ENCODE measurements around the gene PDP2.

Gene PDP2

GRCh38 chr16:66880288-66881013 is at the start of gene PDP2:
PDP2 (plus strand) TSS chr16:66880515; CDS start chr16:66884285, 3,770 bp downstream.
- peak; percentile 84 for DNase-seq

GRCh38 chr16:66832190-66832589 is 48.1 kb upstream of the PDP2 start:
- DNase-seq, result no peak

DNA sequence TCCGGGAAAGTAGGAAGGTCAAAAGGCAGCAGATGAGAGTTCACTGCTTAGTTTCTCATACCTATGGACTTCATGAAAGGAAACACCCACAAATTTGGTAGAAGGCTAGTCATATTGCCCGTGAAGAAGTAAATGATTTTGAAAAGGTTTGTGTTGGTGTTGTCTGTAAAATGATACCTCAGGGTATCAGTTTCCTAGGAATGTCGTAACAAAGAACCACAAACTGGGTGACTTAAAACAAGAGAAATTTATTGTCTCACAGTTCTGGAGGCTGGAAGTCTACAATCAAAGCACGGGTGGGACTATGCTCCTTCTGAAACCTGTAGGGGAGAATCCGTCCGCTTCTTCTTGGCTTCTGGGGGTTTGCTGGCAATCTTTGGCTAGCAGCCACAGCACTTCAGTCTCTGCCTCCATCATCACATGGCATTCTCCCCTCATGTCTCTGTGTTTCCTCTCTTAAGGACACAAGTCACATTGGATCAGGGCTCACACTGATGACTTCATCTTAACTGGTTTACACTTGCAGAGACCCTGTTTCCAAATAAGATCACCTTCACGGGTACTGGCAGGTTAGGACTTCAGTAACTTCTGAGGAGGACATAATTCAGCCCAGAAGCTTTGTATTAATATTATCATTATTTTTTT is 47.5 kb upstream of the PDP2 start:
- no peak for DNase-seq

- DNase-seq, result no peak
Observed at GRCh38 chr16:66834746-66835145, 45.6 kb upstream of the PDP2 start.

DNA sequence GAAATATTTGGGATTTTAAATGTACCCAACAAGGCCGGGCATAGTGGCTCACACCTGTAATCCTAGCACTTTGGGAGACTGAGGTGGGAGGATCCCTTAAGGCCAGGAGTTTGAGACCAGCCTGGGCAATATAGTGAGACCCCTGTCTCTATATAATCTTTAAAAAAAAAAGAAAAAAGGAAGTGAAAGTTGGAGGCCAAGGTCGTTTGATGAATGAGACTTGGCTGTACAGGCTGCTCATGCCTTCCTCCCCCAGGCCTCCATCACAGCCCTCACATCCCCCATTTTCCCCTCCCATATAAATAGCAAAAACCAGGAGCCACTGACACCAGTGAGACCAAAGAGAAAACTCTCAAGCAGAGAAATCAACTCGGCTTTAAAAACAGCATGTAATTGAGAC is 39.4 kb upstream of the PDP2 start:
- no peak for DNase-seq

DNA sequence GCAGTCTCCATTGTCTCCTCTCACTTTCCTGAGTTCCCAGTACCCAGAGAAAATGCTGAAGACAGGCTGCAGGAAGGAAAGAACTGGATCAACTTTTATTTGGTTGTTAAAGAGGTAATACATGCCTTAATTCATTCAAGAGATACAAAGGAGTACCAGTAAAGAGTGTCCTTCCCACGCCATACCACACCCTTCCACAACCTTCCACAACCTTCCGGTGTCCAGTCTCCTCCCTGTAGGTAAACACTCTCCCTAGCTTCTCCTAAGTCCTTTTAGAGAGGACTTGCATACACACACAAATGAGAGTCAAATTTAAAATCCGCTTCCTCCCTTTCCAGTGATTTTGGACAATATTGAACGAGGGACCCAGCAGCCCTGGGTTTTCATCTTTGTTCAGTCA is 38.9 kb upstream of the PDP2 start:
- no peak for DNase-seq

GRCh38 chr16:66842765-66843164 is 37.5 kb upstream of the PDP2 start:
- no peak for DNase-seq

- DNase-seq, result no peak
Observed at GRCh38 chr16:66843191-66843590, 37.1 kb upstream of the PDP2 start.

DNA sequence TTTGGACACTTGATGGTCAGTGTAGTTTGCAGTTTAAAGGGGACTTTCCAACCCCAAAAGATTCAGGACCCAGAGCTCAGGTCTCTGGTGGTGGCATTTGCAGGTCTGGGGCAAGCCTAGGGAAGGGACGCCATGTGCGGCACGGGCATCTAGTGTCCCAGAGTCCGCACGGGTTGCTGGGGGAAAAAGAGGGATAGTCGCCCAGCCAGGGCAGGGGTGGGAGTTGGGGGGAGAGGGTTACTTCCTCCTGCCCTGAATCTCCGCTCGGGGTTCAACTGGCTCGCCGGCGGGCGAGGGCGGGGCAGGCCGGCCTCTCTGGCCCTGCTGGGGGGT is 36.3 kb upstream of the PDP2 start:
- no peak for DNase-seq

DNA sequence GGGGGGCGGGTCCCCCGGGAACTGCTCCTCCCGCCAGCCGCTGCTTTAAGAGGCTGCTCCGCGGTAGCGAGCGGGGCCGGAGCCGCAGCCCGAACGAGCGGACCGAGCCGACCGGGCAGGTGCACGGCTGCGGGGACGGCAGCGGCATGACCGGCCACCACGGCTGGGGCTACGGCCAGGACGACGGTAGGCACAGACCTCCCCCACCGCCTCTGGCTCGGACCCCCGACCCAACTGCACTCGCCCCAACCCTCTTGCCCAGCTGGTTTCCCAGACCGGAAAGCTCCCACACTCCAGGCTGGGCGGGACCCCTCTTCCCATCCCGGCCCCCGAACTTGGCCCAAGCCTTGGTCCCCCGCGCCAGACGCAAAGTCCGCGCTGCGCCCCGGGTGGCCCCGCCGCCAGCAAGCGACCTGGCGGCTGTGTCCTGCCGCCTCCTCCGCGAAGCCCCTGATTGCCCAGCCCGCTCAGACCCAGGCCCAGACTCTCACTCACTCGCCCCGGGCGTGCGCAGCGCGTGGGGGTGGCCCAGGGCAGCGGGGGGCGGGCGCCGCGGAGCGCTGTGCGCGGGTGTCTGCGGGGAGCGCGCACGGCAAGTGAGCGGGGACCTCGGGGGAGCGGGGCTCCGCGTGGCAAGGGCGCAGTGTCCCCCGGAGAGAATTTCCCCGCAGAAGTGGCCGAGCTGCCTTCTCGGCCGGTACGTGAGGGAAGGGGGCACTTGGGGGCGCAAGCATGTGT is 35.8 kb upstream of the PDP2 start, which contains the start of gene CA7:
TSS of gene CA7 (plus strand) at position 73 of the 738 bp plus-strand sequence. CDS start at position 147, 74 bp downstream.
- DNase-seq, result no peak

DNA sequence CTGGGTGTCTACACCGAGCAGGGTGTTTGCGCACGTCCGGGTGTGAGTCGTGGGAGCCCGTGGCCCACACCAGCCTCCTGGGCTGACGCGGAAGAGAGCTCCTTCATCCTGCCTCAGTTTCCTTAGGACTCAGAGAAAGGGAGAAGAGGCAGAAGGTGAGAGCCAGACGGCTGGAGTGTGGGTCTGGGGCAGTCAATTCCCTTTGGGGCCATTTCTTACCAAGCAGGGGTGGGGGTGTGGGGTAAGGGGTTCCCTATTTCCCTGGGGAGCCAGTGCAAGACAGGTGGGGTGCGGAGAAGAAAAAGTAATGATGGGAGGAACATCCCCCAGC is 35.3 kb upstream of the PDP2 start:
- no peak for DNase-seq

GRCh38 chr16:66845791-66846221 is 34.5 kb upstream of the PDP2 start:
- no peak for DNase-seq

DNA sequence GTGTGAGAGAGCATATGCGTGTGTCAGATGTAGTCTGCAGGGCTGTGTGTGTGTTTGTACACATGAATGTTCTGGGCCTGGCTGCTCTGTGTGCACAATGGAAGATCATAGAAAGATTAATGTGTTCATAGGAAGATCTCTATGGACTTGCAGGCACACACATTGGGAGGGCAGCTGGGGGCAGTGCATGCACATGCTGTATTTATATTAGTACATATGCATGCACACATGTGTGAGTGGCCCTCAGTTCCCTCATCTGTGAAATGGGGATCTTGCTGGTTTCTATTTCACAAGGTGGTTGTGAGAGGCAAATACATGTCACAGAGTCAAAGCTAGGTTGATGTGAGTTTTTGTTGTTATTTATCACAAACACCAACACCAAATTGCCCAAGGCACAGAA is 34.0 kb upstream of the PDP2 start:
- DNase-seq, result no peak

GRCh38 chr16:66846831-66847230 is 33.5 kb upstream of the PDP2 start:
- DNase-seq, result no peak

- DNase-seq, result no peak
Observed at GRCh38 chr16:66847533-66848067, 32.7 kb upstream of the PDP2 start.

DNA sequence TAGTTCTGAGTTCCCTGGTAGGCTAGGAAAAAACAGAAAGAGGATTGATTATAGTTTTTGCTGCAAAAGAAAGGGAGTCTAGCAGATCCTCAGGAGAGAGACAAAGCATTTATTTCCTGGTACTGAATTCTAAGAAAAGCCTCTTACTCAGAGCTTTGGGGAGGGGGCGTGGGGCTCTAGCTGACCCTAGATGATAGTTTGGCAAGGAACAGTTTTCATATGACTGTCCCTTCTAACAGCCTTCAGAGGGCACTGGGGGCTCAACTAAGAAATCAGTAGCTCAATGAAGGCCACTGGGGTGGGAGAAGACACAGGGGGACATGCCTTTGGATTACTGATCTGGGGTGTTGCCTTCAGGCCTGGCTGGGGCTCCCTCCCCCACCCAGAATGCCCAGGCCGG is 32.1 kb upstream of the PDP2 start:
- DNase-seq, result no peak

DNA sequence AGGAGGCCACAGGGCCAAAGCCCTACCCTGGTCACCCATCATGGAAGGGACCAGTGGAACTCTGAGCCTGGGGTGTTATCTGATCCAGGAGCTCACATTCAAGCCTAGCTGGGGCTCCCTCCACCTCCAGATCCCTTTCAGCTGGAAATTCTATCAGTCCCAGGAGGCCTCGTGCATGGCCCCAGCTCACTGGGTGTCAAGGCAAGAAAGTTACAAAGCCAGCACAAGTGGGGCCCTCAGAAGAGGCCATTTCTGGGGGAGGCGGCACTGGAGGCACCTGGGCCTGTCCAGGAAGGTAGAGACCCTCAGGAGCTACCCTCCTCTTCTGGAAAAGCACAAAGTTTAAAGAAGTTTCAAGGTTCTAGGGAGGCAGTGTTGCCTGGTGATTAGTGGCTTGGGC is 31.3 kb upstream of the PDP2 start:
- no peak for DNase-seq

- DNase-seq, result no peak
Observed at GRCh38 chr16:66849549-66849948, 30.8 kb upstream of the PDP2 start.

GRCh38 chr16:66850115-66850815 is 30.1 kb upstream of the PDP2 start:
- DNase-seq, result no peak

- DNase-seq, result no peak
Observed at GRCh38 chr16:66851166-66851964, 28.9 kb upstream of the PDP2 start.

DNA sequence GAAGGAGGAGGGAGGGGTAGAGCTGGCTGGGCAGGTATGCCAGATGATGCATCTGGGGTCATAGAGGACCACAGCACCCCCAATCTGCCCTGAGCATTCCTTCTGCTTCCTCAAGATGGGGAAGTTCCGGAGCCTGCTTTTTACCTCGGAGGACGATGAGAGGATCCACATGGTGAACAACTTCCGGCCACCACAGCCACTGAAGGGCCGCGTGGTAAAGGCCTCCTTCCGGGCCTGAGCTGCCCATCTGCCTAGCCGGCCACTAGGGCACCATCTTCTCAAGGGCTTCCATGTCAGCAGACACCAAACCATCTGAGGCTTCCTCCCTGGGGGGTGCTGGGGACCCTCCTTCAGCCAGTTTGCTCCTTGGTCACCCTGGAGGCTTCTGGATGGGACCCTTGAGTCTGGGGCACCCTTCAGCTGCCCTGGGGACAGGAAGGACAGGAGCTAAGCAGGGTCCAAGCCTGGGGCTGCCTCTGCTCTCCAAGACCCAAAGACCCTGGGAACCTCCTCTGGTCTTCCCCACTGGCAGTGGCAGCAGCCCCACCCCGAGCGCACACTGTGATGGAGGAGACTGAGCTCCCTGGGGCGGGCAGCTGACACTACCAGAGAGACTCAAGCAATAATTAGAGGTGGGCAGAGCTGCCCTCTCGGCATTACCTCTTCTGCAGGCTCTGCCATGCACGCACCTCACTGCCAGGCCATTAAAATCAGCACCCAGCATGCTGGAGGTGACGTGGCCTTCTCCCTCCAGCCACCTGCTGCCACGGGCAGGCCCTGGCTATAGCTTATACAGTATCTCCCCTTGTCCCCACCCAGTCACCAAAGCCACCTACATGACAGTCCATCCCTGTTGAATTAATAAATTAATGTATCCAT is 26.8 kb upstream of the PDP2 start:
- no peak for DNase-seq

All from stimulated activated CD4-positive, alpha-beta T cell treated with anti-CD3 and anti-CD28 coated beads, Interleukin-4, amount 100 ng/mL, for 1 hour (primary cell).